ENCODE measurements around the gene EML6.
A peak's percentile ranks its signal among the peaks of the same experiment; 100 is the strongest.

GRCh38 chr2:54723131-54723995 lies at the start of gene EML6:
- peak in 4 of 6 experiments; percentile 9 to 27 (median 18) for TF ChIP-seq CTCF (IDR thresholded peaks at IDR 0.05)
- TF ChIP-seq POLR2A (IDR thresholded peaks at IDR 0.05) = peak; percentile 57 to 61

All from Peyer's patch (tissue), 4 donors.